ENCODE data around the gene PROC.

PROC gene

DNA sequence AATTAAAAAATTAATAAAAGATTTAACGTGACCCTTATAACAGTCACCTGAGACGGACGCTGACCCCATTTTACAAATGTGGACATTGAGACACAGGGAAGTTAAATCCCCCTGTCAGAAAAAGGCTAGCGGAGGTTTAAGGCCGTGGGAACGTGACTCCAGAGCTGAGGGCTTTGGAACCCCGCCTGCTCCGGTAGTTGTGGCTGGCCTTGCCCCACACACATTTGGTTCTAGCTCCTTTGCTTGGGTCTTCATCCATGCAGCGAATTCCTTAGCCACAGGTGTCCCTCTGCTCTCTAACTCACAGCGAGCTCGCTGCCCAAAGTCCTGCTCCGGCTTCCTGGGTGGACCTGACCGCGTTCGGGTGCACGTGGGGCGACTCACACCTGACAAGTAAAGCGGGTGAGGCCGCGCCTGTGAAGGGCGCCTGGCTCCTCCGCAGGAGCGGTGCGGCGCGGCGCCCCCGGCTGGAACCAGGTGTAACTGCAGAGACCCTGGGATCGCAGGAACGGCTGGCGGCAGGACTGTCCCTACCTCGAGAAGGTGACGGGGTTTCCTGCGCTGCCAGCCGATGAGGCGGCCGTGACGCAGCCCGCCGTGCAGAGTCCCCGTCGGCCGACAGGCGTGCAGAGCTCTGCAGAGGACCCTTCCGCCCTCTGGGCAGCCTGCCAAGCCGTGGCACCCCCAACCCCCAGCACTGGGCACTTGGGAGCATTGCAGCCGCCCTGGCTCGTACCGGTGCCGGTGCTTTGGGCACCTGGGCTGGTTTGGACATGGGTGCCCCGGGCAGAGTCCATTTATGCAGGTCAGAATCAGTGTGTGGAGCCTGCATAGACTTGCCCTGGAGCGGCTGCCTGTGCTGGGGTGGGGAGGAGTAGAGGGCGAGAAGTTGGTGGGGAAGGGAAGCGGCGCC, 2.4 kb upstream of the PROC start:
- no peak for DNase-seq

DNA sequence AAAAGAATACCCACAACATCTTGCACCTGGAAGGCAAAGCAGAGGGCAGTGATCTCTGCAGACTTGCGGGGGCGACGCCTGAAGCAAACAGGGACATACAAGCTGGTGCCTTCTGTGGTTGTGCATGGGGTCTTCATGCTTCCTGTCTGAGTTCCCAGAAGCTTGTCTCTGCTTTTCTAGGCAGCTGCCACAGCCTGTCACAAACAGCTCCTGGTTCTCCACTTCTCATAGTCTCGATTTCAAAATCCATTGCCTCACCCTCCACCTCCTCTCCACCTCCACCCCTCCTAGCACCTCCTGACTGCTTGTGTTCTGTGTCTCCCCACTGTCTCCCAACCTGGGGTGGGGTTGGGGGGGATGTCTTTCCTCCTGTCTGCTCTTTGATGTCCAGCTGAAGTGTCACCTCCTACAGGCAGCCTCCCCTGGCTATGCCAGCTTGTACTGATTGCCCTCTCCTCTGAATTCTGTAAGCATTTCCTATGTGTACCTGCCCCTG, 1.7 kb upstream of the PROC start:
- peak; percentile 72 for DNase-seq

DNA sequence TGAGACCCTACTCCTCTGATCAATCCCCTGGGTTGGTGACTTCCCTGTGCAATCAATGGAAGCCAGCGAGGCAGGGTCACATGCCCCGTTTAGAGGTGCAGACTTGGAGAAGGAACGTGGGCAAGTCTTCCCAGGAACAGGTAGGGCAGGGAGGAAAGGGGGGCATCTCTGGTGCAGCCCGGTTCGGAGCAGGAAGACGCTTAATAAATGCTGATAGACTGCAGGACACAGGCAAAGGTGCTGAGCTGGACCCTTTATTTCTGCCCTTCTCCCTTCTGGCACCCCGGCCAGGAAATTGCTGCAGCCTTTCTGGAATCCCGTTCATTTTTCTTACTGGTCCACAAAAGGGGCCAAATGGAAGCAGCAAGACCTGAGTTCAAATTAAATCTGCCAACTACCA, 821 bp upstream of the PROC start:
- DNase-seq = no peak

DNA sequence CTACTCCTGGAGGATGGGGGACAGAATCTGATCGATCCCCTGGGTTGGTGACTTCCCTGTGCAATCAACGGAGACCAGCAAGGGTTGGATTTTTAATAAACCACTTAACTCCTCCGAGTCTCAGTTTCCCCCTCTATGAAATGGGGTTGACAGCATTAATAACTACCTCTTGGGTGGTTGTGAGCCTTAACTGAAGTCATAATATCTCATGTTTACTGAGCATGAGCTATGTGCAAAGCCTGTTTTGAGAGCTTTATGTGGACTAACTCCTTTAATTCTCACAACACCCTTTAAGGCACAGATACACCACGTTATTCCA, 844 bp downstream of the PROC start:
- DNase-seq = no peak

DNA sequence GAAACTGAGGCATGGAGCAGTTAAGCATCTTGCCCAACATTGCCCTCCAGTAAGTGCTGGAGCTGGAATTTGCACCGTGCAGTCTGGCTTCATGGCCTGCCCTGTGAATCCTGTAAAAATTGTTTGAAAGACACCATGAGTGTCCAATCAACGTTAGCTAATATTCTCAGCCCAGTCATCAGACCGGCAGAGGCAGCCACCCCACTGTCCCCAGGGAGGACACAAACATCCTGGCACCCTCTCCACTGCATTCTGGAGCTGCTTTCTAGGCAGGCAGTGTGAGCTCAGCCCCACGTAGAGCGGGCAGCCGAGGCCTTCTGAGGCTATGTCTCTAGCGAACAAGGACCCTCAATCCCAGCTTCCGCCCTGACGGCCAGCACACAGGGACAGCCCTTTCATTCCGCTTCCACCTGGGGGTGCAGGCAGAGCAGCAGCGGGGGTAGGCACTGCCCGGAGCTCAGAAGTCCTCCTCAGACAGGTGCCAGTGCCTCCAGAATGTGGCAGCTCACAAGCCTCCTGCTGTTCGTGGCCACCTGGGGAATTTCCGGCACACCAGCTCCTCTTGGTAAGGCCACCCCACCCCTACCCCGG, 1.3 kb downstream of the PROC start:
- DNase-seq = no peak

DNA sequence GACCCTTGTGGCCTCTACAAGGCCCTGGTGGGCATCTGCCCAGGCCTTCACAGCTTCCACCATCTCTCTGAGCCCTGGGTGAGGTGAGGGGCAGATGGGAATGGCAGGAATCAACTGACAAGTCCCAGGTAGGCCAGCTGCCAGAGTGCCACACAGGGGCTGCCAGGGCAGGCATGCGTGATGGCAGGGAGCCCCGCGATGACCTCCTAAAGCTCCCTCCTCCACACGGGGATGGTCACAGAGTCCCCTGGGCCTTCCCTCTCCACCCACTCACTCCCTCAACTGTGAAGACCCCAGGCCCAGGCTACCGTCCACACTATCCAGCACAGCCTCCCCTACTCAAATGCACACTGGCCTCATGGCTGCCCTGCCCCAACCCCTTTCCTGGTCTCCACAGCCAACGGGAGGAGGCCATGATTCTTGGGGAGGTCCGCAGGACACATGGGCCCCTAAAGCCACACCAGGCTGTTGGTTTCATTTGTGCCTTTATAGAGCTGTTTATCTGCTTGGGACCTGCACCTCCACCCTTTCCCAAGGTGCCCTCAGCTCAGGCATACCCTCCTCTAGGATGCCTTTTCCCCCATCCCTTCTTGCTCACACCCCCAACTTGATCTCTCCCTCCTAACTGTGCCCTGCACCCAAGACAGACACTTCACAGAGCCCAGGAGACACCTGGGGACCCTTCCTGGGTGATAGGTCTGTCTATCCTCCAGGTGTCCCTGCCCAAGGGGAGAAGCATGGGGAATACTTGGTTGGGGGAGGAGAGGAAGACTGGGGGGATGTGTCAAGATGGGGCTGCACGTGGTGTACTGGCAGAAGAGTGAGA, 2.0 kb downstream of the PROC start:
- no peak for DNase-seq

DNA sequence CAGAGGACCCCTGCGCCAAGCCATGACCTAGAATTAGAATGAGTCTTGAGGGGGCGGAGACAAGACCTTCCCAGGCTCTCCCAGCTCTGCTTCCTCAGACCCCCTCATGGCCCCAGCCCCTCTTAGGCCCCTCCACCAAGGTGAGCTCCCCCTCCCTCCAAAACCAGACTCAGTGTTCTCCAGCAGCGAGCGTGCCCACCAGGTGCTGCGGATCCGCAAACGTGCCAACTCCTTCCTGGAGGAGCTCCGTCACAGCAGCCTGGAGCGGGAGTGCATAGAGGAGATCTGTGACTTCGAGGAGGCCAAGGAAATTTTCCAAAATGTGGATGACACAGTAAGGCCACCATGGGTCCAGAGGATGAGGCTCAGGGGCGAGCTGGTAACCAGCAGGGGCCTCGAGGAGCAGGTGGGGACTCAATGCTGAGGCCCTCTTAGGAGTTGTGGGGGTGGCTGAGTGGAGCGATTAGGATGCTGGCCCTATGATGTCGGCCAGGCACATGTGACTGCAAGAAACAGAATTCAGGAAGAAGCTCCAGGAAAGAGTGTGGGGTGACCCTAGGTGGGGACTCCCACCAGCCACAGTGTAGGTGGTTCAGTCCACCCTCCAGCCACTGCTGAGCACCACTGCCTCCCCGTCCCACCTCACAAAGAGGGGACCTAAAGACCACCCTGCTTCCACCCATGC, 3.0 kb downstream of the PROC start:
- no peak for DNase-seq

DNA sequence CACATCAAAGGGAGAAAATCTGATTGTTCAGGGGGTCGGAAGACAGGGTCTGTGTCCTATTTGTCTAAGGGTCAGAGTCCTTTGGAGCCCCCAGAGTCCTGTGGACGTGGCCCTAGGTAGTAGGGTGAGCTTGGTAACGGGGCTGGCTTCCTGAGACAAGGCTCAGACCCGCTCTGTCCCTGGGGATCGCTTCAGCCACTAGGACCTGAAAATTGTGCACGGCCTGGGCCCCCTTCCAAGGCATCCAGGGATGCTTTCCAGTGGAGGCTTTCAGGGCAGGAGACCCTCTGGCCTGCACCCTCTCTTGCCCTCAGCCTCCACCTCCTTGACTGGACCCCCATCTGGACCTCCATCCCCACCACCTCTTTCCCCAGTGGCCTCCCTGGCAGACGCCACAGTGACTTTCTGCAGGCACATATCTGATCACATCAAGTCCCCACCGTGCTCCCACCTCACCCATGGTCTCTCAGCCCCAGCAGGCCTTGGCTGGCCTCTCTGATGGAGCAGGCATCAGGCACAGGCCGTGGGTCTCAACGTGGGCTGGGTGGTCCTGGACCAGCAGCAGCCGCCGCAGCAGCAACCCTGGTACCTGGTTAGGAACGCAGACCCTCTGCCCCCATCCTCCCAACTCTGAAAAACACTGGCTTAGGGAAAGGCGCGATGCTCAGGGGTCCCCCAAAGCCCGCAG, 3.8 kb downstream of the PROC start:
- no peak for DNase-seq

DNA sequence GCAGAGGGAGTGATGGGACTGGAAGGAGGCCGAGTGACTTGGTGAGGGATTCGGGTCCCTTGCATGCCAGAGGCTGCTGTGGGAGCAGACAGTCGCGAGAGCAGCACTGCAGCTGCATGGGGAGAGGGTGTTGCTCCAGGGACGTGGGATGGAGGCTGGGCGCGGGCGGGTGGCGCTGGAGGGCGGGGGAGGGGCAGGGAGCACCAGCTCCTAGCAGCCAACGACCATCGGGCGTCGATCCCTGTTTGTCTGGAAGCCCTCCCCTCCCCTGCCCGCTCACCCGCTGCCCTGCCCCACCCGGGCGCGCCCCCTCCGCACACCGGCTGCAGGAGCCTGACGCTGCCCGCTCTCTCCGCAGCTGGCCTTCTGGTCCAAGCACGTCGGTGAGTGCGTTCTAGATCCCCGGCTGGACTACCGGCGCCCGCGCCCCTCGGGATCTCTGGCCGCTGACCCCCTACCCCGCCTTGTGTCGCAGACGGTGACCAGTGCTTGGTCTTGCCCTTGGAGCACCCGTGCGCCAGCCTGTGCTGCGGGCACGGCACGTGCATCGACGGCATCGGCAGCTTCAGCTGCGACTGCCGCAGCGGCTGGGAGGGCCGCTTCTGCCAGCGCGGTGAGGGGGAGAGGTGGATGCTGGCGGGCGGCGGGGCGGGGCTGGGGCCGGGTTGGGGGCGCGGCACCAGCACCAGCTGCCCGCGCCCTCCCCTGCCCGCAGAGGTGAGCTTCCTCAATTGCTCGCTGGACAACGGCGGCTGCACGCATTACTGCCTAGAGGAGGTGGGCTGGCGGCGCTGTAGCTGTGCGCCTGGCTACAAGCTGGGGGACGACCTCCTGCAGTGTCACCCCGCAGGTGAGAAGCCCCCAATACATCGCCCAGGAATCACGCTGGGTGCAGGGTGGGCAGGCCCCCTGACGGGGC, 4.6 kb downstream of the PROC start:
- no peak for DNase-seq

DNA sequence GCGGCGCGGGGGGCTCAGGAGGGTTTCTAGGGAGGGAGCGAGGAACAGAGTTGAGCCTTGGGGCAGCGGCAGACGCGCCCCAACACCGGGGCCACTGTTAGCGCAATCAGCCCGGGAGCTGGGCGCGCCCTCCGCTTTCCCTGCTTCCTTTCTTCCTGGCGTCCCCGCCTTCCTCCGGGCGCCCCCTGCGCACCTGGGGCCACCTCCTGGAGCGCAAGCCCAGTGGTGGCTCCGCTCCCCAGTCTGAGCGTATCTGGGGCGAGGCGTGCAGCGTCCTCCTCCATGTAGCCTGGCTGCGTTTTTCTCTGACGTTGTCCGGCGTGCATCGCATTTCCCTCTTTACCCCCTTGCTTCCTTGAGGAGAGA, 5.2 kb downstream of the PROC start:
- DNase-seq = no peak

DNA sequence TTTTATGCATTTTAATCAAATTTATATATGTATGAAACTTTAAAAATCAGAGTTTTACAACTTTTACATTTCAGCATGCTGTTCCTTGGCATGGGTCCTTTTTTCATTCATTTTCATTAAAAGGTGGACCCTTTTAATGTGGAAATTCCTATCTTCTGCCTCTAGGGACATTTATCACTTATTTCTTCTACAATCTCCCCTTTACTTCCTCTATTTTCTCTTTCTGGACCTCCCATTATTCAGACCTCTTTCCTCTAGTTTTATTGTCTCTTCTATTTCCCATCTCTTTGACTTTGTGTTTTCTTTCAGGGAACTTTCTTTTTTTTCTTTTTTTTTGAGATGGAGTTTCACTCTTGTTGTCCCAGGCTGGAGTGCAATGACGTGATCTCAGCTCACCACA, 5.7 kb downstream of the PROC start:
- no peak for DNase-seq

DNA sequence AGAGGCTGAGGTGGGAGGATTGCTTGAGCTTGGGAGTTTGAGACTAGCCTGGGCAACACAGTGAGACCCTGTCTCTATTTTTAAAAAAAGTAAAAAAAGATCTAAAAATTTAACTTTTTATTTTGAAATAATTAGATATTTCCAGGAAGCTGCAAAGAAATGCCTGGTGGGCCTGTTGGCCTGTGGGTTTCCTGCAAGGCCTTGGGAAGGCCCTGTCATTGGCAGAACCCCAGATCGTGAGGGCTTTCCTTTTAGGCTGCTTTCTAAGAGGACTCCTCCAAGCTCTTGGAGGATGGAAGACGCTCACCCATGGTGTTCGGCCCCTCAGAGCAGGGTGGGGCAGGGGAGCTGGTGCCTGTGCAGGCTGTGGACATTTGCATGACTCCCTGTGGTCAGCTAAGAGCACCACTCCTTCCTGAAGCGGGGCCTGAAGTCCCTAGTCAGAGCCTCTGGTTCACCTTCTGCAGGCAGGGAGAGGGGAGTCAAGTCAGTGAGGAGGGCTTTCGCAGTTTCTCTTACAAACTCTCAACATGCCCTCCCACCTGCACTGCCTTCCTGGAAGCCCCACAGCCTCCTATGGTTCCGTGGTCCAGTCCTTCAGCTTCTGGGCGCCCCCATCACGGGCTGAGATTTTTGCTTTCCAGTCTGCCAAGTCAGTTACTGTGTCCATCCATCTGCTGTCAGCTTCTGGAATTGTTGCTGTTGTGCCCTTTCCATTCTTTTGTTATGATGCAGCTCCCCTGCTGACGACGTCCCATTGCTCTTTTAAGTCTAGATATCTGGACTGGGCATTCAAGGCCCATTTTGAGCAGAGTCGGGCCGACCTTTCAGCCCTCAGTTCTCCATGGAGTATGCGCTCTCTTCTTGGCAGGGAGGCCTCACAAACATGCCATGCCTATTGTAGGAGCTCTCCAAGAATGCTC, 6.6 kb downstream of the PROC start:
- DNase-seq = no peak

DNA sequence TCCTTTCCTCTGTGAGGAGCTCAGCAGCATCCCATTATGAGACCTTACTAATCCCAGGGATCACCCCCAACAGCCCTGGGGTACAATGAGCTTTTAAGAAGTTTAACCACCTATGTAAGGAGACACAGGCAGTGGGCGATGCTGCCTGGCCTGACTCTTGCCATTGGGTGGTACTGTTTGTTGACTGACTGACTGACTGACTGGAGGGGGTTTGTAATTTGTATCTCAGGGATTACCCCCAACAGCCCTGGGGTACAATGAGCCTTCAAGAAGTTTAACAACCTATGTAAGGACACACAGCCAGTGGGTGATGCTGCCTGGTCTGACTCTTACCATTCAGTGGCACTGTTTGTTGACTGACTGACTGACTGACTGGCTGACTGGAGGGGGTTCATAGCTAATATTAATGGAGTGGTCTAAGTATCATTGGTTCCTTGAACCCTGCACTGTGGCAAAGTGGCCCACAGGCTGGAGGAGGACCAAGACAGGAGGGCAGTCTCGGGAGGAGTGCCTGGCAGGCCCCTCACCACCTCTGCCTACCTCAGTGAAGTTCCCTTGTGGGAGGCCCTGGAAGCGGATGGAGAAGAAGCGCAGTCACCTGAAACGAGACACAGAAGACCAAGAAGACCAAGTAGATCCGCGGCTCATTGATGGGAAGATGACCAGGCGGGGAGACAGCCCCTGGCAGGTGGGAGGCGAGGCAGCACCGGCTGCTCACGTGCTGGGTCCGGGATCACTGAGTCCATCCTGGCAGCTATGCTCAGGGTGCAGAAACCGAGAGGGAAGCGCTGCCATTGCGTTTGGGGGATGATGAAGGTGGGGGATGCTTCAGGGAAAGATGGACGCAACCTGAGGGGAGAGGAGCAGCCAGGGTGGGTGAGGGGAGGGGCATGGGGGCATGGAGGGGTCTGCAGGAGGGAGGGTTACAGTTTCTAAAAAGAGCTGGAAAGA, 7.6 kb downstream of the PROC start:
- DNase-seq = no peak

DNA sequence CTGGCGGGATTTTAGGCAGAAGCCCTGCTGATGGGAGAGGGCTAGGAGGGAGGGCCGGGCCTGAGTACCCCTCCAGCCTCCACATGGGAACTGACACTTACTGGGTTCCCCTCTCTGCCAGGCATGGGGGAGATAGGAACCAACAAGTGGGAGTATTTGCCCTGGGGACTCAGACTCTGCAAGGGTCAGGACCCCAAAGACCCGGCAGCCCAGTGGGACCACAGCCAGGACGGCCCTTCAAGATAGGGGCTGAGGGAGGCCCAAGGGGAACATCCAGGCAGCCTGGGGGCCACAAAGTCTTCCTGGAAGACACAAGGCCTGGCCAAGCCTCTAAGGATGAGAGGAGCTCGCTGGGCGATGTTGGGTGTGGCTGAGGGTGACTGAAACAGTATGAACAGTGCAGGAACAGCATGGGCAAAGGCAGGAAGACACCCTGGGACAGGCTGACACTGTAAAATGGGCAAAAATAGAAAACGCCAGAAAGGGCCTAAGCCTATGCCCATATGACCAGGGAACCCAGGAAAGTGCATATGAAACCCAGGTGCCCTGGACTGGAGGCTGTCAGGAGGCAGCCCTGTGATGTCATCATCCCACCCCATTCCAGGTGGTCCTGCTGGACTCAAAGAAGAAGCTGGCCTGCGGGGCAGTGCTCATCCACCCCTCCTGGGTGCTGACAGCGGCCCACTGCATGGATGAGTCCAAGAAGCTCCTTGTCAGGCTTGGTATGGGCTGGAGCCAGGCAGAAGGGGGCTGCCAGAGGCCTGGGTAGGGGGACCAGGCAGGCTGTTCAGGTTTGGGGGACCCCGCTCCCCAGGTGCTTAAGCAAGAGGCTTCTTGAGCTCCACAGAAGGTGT, 8.5 kb downstream of the PROC start:
- DNase-seq = no peak

DNA sequence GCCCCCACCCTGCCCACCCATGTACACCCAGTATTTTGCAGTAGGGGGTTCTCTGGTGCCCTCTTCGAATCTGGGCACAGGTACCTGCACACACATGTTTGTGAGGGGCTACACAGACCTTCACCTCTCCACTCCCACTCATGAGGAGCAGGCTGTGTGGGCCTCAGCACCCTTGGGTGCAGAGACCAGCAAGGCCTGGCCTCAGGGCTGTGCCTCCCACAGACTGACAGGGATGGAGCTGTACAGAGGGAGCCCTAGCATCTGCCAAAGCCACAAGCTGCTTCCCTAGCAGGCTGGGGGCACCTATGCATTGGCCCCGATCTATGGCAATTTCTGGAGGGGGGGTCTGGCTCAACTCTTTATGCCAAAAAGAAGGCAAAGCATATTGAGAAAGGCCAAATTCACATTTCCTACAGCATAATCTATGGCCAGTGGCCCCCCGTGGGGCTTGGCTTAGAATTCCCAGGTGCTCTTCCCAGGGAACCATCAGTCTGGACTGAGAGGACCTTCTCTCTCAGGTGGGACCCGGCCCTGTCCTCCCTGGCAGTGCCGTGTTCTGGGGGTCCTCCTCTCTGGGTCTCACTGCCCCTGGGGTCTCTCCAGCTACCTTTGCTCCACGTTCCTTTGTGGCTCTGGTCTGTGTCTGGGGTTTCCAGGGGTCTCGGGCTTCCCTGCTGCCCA, 9.3 kb downstream of the PROC start:
- DNase-seq = no peak

DNA sequence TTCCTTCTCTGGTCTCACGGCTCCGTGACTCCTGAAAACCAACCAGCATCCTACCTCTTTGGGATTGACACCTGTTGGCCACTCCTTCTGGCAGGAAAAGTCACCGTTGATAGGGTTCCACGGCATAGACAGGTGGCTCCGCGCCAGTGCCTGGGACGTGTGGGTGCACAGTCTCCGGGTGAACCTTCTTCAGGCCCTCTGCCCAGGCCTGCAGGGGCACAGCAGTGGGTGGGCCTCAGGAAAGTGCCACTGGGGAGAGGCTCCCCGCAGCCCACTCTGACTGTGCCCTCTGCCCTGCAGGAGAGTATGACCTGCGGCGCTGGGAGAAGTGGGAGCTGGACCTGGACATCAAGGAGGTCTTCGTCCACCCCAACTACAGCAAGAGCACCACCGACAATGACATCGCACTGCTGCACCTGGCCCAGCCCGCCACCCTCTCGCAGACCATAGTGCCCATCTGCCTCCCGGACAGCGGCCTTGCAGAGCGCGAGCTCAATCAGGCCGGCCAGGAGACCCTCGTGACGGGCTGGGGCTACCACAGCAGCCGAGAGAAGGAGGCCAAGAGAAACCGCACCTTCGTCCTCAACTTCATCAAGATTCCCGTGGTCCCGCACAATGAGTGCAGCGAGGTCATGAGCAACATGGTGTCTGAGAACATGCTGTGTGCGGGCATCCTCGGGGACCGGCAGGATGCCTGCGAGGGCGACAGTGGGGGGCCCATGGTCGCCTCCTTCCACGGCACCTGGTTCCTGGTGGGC, 10.0 kb downstream of the PROC start:
- DNase-seq = no peak

DNA sequence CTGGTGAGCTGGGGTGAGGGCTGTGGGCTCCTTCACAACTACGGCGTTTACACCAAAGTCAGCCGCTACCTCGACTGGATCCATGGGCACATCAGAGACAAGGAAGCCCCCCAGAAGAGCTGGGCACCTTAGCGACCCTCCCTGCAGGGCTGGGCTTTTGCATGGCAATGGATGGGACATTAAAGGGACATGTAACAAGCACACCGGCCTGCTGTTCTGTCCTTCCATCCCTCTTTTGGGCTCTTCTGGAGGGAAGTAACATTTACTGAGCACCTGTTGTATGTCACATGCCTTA, 10.5 kb downstream of the PROC start:
- DNase-seq = no peak

Measured in DMS 273 treated with DMSO at 0.1 percent for 48 hours (cell line).